Fibroblast of villous mesenchyme (primary cell): ENCODE data around the gene MROH7. TPM values are rescaled to one million over a fixed set of nuclear protein-coding genes. Genes with fewer than 3 reads are reported as not detected.

Experiments used
- DNase-seq: peaks from one replicate; pipeline ENCODE4 v3.0.0-alpha.2; 2010; ENCODE audit warnings: low read depth
- H3K4me3 ChIP-seq: 2 replicates; pipeline ENCODE4 v1.5.1; 2011; ENCODE audit warnings: low read depth, mild to moderate bottlenecking, low read length
- CTCF ChIP-seq: IDR thresholded peaks from 2 replicates; pipeline ENCODE4 v1.5.1; 2012; ENCODE audit warnings: low read depth, mild to moderate bottlenecking, low read length; ENCODE audit not compliant: insufficient read depth
- total RNA-seq: library from RNA; depleted of rRNA; stranded (reverse); fragments of >200 nt; gene quantifications from 2 replicates; pipeline ENCODE4 v1.2.3, GENCODE V29; 2012

MROH7 gene
- total RNA-seq, 1 donor = under 0.01 TPM

GRCh38 chr1:54610048-54610447 lies 31.5 kb upstream of the MROH7 start:
- no peak overlapping the region for H3K4me3 ChIP-seq
- no peak for TF ChIP-seq CTCF
- no peak for DNase-seq

- DNase-seq = no peak
- TF ChIP-seq CTCF = no peak
Measured at GRCh38 chr1:54610601-54611580, 30.7 kb upstream of the MROH7 start.

GRCh38 chr1:54611621-54612020 lies 30.0 kb upstream of the MROH7 start:
- no peak for DNase-seq
- H3K4me3 ChIP-seq = no peak overlapping the region
- no peak for TF ChIP-seq CTCF

More at GRCh38 chr1:54610601-54611580, 30.7 kb upstream of the MROH7 start:
- H3K4me3 ChIP-seq = no peak overlapping the region

- H3K4me3 ChIP-seq = no peak overlapping the region
- no peak for TF ChIP-seq CTCF
- DNase-seq = no peak
Measured at GRCh38 chr1:54614024-54614423, 27.6 kb upstream of the MROH7 start.

- no peak for TF ChIP-seq CTCF
- H3K4me3 ChIP-seq = no peak overlapping the region
- DNase-seq = no peak
Measured at GRCh38 chr1:54614563-54614962, 27.0 kb upstream of the MROH7 start.

GRCh38 chr1:54615531-54616279 lies 25.9 kb upstream of the MROH7 start:
- TF ChIP-seq CTCF = no peak
- H3K4me3 ChIP-seq = no peak overlapping the region
- DNase-seq = no peak
